Osteoblast (primary cell): ENCODE results near the gene CCDC106. TPM values are rescaled to one million over a fixed set of nuclear protein-coding genes. Genes with fewer than 3 reads are reported as not detected.

Source experiments
- DNase-seq: peaks from one replicate; pipeline ENCODE4 v3.0.0; 2011; ENCODE audit warnings: low spot score, mixed read lengths; ENCODE audit not compliant: insufficient read length; ENCODE audit errors: missing footprints
- H2AFZ ChIP-seq: 2 replicates; pipeline ENCODE4 v1.6.0; 2011; ENCODE audit warnings: mild to moderate bottlenecking, low read length
- H3K27ac ChIP-seq: 2 replicates; pipeline ENCODE4 v1.5.1; 2011; ENCODE audit warnings: mild to moderate bottlenecking, low read depth, low read length, moderate library complexity
- H3K27me3 ChIP-seq: 2 replicates; pipeline ENCODE4 v1.6.0; 2012; ENCODE audit warnings: mild to moderate bottlenecking, control low read depth, inconsistent platforms, low read length, moderate library complexity; ENCODE audit not compliant: insufficient read depth
- H3K36me3 ChIP-seq: 2 replicates; pipeline ENCODE4 v1.5.1; 2011; ENCODE audit warnings: mild to moderate bottlenecking, low read length, control low read depth, moderate library complexity; ENCODE audit not compliant: insufficient read depth
- H3K4me1 ChIP-seq: 2 replicates; pipeline ENCODE4 v1.5.1; 2011; ENCODE audit warnings: mild to moderate bottlenecking, low read length, control low read depth, moderate library complexity; ENCODE audit not compliant: insufficient read depth
- H3K4me2 ChIP-seq: 2 replicates; pipeline ENCODE4 v1.6.0; 2011; ENCODE audit warnings: mild to moderate bottlenecking, low read length; ENCODE audit not compliant: insufficient read depth
- H3K4me3 ChIP-seq: fragments of 200-600 bp; sonication (generic); 3 replicates; pipeline ENCODE4 v1.5.1; 2012; ENCODE audit warnings: mild to moderate bottlenecking, low read length, inconsistent platforms; ENCODE audit not compliant: insufficient read depth
- H3K79me2 ChIP-seq: 2 replicates; pipeline ENCODE4 v1.6.0; 2012; ENCODE audit warnings: mild to moderate bottlenecking, low read length, control low read depth, inconsistent platforms; ENCODE audit not compliant: insufficient read depth
- H3K9me3 ChIP-seq: 2 replicates; pipeline ENCODE4 v1.5.1; 2011; ENCODE audit warnings: low read depth, low read length, control low read depth
- H4K20me1 ChIP-seq: 2 replicates; pipeline ENCODE4 v1.6.0; 2012; ENCODE audit warnings: mild to moderate bottlenecking, low read length, control low read depth; ENCODE audit not compliant: insufficient read depth
- CTCF ChIP-seq: IDR thresholded peaks from 2 replicates; pipeline ENCODE4 v1.5.1; 2011; ENCODE audit warnings: mild to moderate bottlenecking, low read depth, low read length, moderate library complexity; ENCODE audit errors: extremely low read depth
- total RNA-seq: library from RNA; depleted of rRNA; stranded (reverse); fragments of >200 nt; gene quantifications from 2 replicates; pipeline ENCODE4 v1.2.3, GENCODE V29; 2012

The CCDC106 gene
- total RNA-seq, 1 donor = 10.5 TPM

- peak; percentile 69 for DNase-seq
- H3K4me2 ChIP-seq = peak overlapping the region; percentile 93
- H4K20me1 ChIP-seq = peaks cover 7% of the 10 kb centered on the region
- no peak for TF ChIP-seq CTCF
- H3K9me3 ChIP-seq = no peaks in the 10 kb centered on the region
- H3K27me3 ChIP-seq = no peaks in the 10 kb centered on the region
- H3K79me2 ChIP-seq = peaks cover 45% of the 10 kb centered on the region
- peak overlapping the region; percentile 99 for H3K27ac ChIP-seq
- peaks cover 21% of the 10 kb centered on the region for H3K4me1 ChIP-seq
- H2AFZ ChIP-seq = no peak overlapping the region
- H3K4me3 ChIP-seq = peak overlapping the region; percentile 97
- no peaks in the 10 kb centered on the region for H3K36me3 ChIP-seq
These were observed 11.3 kb upstream of the CCDC106 start for GRCh38 chr19:55636723-55637122.

GRCh38 chr19:55637534-55637933, 10.5 kb upstream of the CCDC106 start:
- TF ChIP-seq CTCF = no peak
- no peak overlapping the region for H2AFZ ChIP-seq
- H3K27ac ChIP-seq = no peak overlapping the region
- H3K4me1 ChIP-seq = peaks cover 21% of the 10 kb centered on the region
- H4K20me1 ChIP-seq = peaks cover 7% of the 10 kb centered on the region
- no peak overlapping the region for H3K4me2 ChIP-seq
- H3K4me3 ChIP-seq = no peak overlapping the region
- H3K79me2 ChIP-seq = peaks cover 45% of the 10 kb centered on the region
- no peaks in the 10 kb centered on the region for H3K9me3 ChIP-seq
- H3K36me3 ChIP-seq = no peaks in the 10 kb centered on the region
- peak; percentile 11 for DNase-seq
- H3K27me3 ChIP-seq = no peaks in the 10 kb centered on the region

- no peak overlapping the region for H2AFZ ChIP-seq
- no peak overlapping the region for H3K4me3 ChIP-seq
- H3K36me3 ChIP-seq = no peaks in the 10 kb centered on the region
- no peak overlapping the region for H3K4me2 ChIP-seq
- H3K27ac ChIP-seq = no peak overlapping the region
- H4K20me1 ChIP-seq = peaks cover 7% of the 10 kb centered on the region
- peaks cover 51% of the 10 kb centered on the region for H3K79me2 ChIP-seq
- no peaks in the 10 kb centered on the region for H3K9me3 ChIP-seq
- peaks cover 28% of the 10 kb centered on the region for H3K4me1 ChIP-seq
- TF ChIP-seq CTCF = peak; percentile 51
- H3K27me3 ChIP-seq = no peaks in the 10 kb centered on the region
- peak; percentile 82 for DNase-seq
These were observed 9.1 kb upstream of the CCDC106 start for GRCh38 chr19:55638864-55639359.

- TF ChIP-seq CTCF = peak; percentile 54
- Histone ChIP-seq H3K4me1 (peaks cover 37% of the 10 kb centered on the region), H4K20me1 (peaks cover 7% of the 10 kb centered on the region), H2AFZ (peak overlapping the region; percentile 81), H3K9me3 (no peaks in the 10 kb centered on the region), H3K4me3 (peak overlapping the region; percentile 85), H3K27ac (peak overlapping the region; percentile 80), H3K36me3 (peaks cover 9% of the 10 kb centered on the region), H3K4me2 (peak overlapping the region; percentile 98), H3K27me3 (no peaks in the 10 kb centered on the region), H3K79me2 (peaks cover 58% of the 10 kb centered on the region)
- DNase-seq = peak; percentile 96
These were observed 7.9 kb upstream of the CCDC106 start for GRCh38 chr19:55640043-55640576.
